Left lung (tissue), 10 donors: ENCODE data around the gene HCST. TPM values are rescaled to one million over a fixed set of nuclear protein-coding genes. Genes with fewer than 3 reads are reported as not detected.

Experiments
- ATAC-seq: fragments of 200-7000 bp; cut with Tn5 transposase; one replicate; pipeline ENCODE4 v1.9.1; 2020; ENCODE audit warnings: moderate library complexity
- DNase-seq, 4 donors: peaks; one replicate each; pipeline ENCODE4 v3.0.0-alpha.2; 2013 to 2020
- H3K27ac ChIP-seq, 2 donors: fragments of 200-600 bp; sonication (generic) in 1 of 2; one replicate each; pipeline versions ENCODE4 v1.5.0 to v1.8.0; 2020 to 2021
- H3K27me3 ChIP-seq, 2 donors: fragments of 200-600 bp; sonication (generic) in 1 of 2; one replicate each; pipeline versions ENCODE4 v1.5.0 to v1.8.0; 2020 to 2021
- H3K36me3 ChIP-seq, 2 donors: fragments of 200-600 bp; sonication (generic) in 1 of 2; one replicate each; pipeline versions ENCODE4 v1.5.0 to v1.8.0; 2020 to 2021
- H3K4me1 ChIP-seq, 2 donors: fragments of 200-600 bp; one replicate each; pipeline ENCODE4 v1.8.0; 2021
- H3K4me3 ChIP-seq, 2 donors: fragments of 200-600 bp; sonication (generic) in 1 of 2; one replicate each; pipeline versions ENCODE4 v1.5.0 to v1.8.0; 2020 to 2021; ENCODE audit warnings: mild to moderate bottlenecking in 1 of 2
- H3K9me3 ChIP-seq, 2 donors: fragments of 200-600 bp; sonication (generic) in 1 of 2; one replicate each; pipeline versions ENCODE4 v1.5.0 to v1.8.0; 2020 to 2021
- CTCF ChIP-seq, 2 donors: fragments of 200-600 bp; sonication (generic) in 1 of 2; IDR thresholded peaks; one replicate each; pipeline versions ENCODE4 v1.5.0 to v1.8.0; 2021; ENCODE audit warnings: antibody characterized with exemption in 2 of 2
- intact Hi-C, 2 donors: fragments of 100-400 bp; cut with DNase I; formaldehyde crosslinking; loops; one replicate each; pipeline versions ENCODE4 v1.11.2 to v1.14.2; 2022
- polyA plus RNA-seq, 6 donors: library from polyadenylated mRNA; unstranded; fragments of 120-200 nt; gene quantifications; one replicate each; pipeline ENCODE4 v1.2.1, GENCODE V29; 2013; ENCODE audit not compliant: insufficient read length in 6 of 6
- total RNA-seq, 2 donors: library from RNA; stranded (reverse); fragmentation: NEBNext Ultra II Directional; extraction: Animal tissue kit (Norgen Biotek cat#: 25700); gene quantifications; one replicate each; pipeline ENCODE4 v1.2.1, GENCODE V29; 2021
- donor health status: DM: no; HTN: yes; CAD: no.
- donor health status: DM: no; HTN: no; CAD: no.

Gene HCST
- total and polyA plus RNA-seq, 8 donors = 3.6 to 26.0 (median 4.9) TPM

- Histone ChIP-seq H3K4me3 (peak overlapping the region; percentile 68 to 80), H3K36me3 (peaks cover 0 to 46% of the 10 kb centered on the region in 2 donors), H3K4me1 (peaks cover 13 to 58% of the 10 kb centered on the region in 2 donors), H3K9me3 (no peaks in the 10 kb centered on the region), H3K27me3 (no peaks in the 10 kb centered on the region), H3K27ac (peak overlapping the region; percentile 91 to 96)
- intact Hi-C loops = no loop called here
- peak in 1 of 4 donors; percentile 88 for DNase-seq
- peak; percentile 22 for ATAC-seq
- TF ChIP-seq CTCF (IDR thresholded peaks at IDR 0.05) = no peak
Measured at GRCh38 chr19:35898499-35898809, 3.9 kb upstream of the HCST start.

- Histone ChIP-seq H3K27me3 (no peaks in the 10 kb centered on the region), H3K4me3 (peak overlapping the region; percentile 68 to 80), H3K4me1 (peaks cover 13 to 70% of the 10 kb centered on the region in 2 donors), H3K27ac (peak overlapping the region; percentile 91 to 96), H3K9me3 (no peaks in the 10 kb centered on the region), H3K36me3 (peaks cover 0 to 34% of the 10 kb centered on the region in 2 donors)
- peak; percentile 66 to 95 (median 88) for DNase-seq
- TF ChIP-seq CTCF (IDR thresholded peaks at IDR 0.05) = no peak
- intact Hi-C loops = no loop called here
- peak; percentile 87 for ATAC-seq
Measured at GRCh38 chr19:35899547-35900214, 2.6 kb upstream of the HCST start.

DNA sequence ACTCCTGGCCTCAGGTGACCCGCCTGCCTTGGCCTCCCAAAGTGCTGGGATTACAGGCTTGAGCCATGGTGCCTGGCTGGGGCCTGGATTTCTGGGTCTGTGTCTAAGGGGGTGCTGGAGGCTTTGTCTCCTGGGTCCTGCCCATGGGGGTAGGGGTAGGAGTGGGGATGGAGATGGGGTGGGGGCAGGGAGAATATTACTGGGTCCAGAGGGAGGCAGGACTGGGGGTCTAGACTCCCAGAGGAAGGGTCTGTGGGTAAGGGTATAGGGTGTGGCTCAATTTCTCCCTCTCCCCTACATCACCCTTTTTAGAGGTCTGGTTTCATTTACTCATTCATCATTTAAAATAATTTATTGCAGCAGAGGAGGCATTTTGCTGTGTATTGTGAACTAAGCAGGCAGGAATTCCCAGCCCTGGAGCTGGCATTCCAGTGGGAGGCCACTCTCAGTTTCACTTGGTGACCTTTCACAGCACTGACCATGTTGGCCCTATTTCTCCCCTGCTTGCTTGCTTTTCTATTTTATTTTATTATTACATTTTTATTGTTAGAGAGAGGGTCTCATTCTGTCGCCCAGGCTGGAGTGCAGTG is 1.2 kb upstream of the HCST start:
- ATAC-seq (no peak), DNase-seq (peak in 1 of 4 donors; percentile 62)
- no peak for TF ChIP-seq CTCF (IDR thresholded peaks at IDR 0.05)
- Histone ChIP-seq H3K27me3 (no peaks in the 10 kb centered on the region), H3K9me3 (no peaks in the 10 kb centered on the region), H3K4me3 (peak overlapping the region in 1 of 2 donors; percentile 80), H3K27ac (peak overlapping the region; percentile 91 to 96), H3K4me1 (peaks cover 13 to 79% of the 10 kb centered on the region in 2 donors), H3K36me3 (peaks cover 0 to 19% of the 10 kb centered on the region in 2 donors)
- intact Hi-C loops = no loop called here

- Histone ChIP-seq H3K4me3 (peak overlapping the region; percentile 5 to 80), H3K4me1 (peaks cover 11 to 70% of the 10 kb centered on the region in 2 donors), H3K36me3 (peaks cover 0 to 12% of the 10 kb centered on the region in 2 donors), H3K27me3 (no peaks in the 10 kb centered on the region), H3K9me3 (no peaks in the 10 kb centered on the region), H3K27ac (peak overlapping the region; percentile 78 to 96)
- intact Hi-C loops = no loop called here
- DNase-seq (peak in 1 of 4 donors; percentile 40), ATAC-seq (no peak)
- no peak for TF ChIP-seq CTCF (IDR thresholded peaks at IDR 0.05)
Measured at GRCh38 chr19:35902870-35903475, 644 bp downstream of the HCST start.

GRCh38 chr19:35903550-35904179 is 1.3 kb downstream of the HCST start:
- intact Hi-C loops = no loop called here
- peak overlapping the region; percentile 78 to 96 for H3K27ac ChIP-seq
- peaks cover 0 to 11% of the 10 kb centered on the region in 2 donors for H3K36me3 ChIP-seq
- DNase-seq (peak in 3 of 4 donors; percentile 75 to 95 (median 92)), ATAC-seq (peak; percentile 19)
- H3K27me3 ChIP-seq = no peaks in the 10 kb centered on the region
- peaks cover 5 to 63% of the 10 kb centered on the region in 2 donors for H3K4me1 ChIP-seq
- H3K9me3 ChIP-seq = no peaks in the 10 kb centered on the region
- no peak for TF ChIP-seq CTCF (IDR thresholded peaks at IDR 0.05)
- H3K4me3 ChIP-seq = peak overlapping the region; percentile 5 to 80
